Stimulated activated CD4-positive, alpha-beta T cell treated with anti-CD3 and anti-CD28 coated beads, Interleukin-15, amount 100 ng/mL, for 1 hour (primary cell): ENCODE measurements around the gene ARPP21.

ENCODE experiments used
- DNase-seq, 2 donors: peaks; one replicate each; pipeline ENCODE4 v3.0.0-alpha.2; 2020; ENCODE audit warnings: low read depth in 1 of 2, low spot score in 1 of 2

ARPP21 gene

DNA sequence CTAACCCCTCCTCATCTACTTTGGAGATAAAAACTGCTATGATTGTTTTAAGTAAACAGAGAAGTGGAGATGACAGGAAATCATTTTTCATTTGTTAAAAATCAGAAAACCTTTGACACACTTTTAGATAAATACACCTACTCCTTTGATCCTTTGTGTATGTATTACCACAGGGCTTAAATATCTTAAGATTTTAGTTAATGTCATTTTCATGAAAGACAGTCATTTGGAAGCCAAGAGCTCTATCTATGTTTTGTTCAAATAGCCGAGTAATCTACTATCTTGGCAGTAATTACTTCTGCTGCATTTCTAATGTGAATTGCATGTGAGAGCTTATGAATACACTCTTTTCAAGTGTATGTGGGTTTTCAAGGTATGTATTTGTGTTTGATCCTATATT is 2.0 kb downstream of the ARPP21 start:
- DNase-seq = no peak

DNA sequence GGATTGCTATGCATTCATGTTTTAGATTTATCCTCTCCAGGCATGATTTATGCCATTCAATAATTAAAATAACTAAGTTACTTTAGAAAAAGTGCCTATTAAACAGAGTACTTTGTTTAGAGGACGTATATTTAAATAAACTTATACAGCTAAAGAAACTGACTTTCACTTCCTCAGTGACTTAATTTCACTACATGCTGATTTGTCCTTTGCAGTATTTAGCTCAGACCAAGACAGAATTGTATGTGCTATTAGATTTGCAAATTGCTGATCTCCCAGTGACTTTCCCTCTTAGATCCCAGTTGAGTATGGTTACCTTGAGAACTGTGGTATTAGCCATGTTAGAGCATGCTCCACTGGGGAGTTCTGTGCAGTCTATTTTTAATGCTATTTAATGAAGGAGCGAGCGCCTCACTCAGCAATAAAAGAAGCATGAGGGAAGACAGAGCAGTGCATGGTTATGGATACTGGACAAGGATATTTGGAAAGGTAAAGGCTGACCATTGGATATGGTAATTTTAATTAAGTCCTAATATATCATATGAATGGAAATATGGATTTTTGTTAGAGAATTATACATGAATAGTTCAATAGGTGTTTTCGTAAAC is 2.7 kb downstream of the ARPP21 start:
- no peak for DNase-seq

DNA sequence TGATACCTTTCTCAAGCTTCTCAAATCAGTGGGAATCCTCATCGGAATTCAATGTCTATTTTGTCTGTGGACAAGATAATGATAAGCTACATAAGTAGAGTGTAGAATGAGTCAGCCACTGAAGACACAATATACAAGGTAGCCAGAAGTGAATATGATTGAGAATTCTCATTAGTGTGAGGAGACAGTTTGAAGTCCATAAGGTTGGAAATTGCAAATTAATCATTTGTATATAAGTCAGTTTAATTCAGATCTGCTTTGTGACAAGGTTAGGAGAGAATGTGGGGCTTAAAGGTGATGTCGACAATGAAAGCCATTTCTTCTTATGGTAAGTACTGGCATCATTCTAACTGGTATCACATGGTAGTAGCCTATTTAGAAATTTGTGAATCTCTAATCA is 4.2 kb downstream of the ARPP21 start:
- no peak for DNase-seq

DNA sequence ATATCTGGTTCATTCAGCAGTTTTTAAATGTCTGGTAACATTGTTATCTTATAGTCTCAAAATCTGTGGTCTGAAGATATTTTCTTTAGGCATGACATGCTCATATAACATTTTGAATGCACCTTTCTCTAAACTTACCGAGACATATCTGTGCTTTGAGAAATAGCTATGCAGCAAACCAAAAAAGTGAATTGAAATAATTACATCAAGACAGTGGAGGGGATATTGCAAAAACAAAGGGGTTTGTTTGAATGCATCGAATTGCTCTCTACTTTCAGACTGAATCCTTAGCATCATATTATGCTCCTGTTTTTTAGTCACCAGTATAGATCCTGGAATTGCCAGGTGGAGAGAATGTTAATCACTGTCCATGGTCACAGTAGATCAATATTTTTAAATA is 5.1 kb downstream of the ARPP21 start:
- DNase-seq = no peak

DNA sequence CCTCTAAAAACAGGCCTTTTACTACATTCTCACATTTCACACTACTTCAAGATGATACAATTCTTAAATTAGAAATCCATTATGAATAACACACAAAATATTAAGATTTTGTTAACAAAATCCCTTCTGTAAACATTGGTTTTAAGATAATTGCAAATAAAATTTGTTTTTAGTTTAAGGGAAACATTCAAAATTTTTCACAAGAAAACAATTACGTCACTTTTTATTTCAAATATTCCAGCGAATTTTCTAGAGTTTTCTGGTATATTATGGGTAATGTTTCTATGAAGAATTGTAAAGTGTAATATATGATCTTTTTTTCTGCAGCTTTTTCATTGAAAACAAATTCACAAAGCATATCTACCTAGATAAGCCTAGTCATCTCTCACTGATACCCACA is 5.9 kb downstream of the ARPP21 start:
- no peak for DNase-seq

DNA sequence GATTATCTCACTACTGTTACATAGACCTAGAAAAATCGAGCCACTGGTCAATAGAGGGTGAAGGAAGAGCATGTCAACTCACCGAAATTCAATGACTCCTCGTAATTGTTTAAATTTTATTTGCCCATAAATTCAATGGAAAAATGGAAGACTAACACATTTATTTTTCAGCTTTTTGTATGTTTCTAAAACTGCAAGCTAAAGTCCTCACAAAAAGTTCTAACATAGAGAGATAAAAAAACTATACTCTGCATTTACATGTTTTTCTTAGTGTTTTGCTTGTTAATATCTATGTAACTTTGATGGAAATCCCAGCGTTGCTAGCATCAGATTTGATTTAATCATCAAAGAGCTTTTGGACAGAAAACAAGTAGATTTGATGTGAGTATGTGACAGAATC is 6.8 kb downstream of the ARPP21 start:
- no peak for DNase-seq

DNA sequence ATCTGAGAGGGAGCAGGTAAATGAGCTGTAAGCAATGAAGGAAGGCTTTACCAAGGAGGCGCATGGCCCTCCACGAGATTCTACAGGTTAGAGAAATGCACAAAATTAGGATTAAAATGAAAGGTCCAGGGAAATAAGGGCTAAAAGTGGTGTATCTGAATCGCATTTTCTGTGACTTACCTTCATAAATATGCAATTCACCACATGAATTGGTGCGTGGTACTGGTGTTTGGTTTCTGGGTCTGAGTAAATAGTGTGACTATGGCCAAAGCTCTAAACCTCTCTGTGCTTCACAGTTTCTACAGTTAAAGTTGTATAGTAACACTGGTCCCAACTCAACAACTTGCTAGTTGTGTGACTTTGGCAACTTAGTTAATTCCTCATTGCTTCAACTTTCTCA is 8.1 kb downstream of the ARPP21 start:
- no peak for DNase-seq

DNA sequence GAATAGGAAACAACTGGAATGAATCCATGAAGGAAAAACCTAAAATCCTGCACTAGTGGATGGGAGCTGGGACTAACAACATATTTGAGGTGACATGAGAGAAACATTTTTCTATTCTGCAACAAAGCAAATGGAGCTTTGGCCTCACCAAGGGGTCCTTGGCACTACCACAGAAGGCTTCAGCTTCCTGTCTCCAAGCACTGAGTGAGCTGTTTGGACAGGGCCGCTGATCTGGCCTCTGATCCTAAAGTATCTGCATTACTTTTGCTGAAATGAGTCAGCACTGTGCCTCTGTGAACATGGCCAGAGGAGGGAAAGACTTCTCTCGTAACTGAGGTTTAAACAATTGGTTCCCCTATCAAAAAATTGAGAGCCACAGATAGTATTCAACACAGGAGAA is 9.0 kb downstream of the ARPP21 start:
- no peak for DNase-seq

DNA sequence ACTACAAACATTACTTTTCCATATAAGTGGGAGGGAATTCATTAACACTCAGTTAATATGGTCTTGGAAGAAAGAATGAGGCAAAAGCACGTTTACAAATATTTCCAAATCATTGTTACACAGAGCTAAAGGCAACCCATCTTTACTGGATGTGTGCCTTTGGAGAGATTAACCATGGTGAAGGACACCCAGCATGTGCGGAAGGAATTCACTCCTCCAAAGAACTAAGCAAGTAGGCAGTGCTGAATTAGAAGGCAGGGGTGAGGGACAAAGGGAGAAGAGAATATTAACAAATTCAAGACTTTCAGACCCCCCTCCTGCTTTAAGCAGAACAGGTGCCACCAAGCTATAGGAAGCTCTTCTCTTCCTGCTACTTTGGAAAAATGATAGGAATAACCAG is 10.1 kb downstream of the ARPP21 start:
- DNase-seq = no peak

DNA sequence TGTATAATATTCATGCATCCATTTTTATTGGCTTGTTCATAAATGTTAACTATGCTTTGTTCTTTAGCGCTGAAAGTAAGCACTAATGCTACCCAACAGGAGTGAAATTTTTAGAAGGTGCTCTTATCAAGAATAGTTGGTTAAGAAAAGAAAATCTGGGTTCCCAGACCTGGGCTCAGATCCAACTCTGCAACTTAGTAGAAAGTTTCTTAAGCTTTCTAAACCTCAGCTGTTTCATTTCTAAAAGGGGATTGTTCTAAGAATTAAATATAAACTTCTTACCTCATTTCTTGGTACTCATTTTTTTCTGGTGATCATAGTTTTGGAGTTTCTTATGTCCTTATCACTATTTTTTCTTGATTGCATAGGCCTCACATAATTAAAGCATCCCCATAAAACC is 12.1 kb downstream of the ARPP21 start:
- no peak for DNase-seq

DNA sequence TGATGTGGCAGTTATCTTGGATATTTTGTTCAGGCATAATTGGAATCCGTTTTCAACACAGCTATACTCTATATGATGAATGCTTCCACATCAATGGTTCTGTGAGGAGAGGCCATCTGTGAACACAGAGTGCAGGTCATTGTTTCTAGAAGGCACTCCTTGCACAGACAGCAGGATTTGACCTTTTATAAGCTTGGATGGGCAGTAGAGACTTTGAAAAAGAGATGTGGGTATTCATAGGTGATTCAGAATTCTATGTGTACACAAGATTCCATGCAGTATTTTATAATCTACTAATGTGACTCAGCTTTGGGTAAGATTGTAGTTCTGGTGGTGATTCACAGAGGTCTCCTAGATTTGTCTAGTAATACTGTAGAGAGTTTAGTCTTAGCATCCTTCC is 12.5 kb downstream of the ARPP21 start:
- DNase-seq = no peak

DNA sequence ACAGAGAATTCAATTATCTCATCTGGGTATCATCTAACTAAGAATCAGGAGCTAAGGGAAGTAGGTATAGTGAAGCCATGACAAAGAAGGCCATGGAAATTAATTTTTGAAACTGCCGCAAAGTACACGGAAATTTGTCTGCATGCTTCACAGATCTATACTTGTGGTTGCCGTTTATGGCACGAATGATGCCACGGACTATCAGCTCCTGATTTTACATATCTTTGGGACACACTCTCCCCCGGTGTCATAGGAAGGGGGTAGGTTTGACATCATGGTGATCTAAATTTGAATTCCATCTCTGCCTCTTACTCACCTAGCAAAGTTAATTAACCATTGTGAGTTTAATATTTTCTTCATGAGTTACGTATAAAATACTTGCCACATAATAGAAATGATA is 14.0 kb downstream of the ARPP21 start:
- DNase-seq = no peak

DNA sequence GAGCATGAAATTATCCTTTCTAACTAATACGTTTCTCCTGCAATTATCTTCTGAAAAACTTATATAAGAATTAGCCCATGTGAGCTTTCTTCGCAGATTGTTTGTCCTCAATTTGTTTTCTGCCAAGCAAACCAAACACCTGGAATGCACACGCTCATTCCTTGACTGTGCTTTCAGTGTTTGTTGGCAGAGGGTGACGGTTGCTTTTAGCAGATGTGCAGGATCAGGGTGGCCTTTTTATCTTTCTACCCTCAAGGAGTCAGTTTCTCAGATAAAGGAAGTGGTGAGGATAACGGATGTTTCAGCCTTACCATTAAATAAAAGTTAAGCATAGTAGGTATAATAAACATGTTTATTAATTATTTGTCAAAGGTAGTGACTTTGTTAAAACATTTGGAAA is 15.2 kb downstream of the ARPP21 start:
- no peak for DNase-seq

DNA sequence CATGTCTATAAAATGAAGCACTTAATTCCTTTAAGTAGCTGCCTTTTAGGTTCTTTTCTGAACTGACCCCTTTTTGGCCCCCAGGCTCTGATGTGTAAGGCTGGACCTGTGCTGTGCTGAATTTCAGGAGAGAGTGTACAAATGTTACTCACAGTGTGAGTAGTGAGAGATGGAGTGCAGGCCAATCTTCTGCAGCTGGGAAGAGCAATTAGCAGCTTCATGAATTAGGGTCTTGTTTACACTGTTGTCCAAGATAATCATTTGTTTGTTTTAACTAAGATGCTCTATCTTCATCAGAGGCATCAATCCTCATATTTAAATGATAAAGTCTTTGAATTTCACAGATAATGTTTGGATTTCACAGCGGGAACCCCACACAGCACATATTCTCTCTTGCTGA is 19.4 kb downstream of the ARPP21 start:
- DNase-seq = no peak

DNA sequence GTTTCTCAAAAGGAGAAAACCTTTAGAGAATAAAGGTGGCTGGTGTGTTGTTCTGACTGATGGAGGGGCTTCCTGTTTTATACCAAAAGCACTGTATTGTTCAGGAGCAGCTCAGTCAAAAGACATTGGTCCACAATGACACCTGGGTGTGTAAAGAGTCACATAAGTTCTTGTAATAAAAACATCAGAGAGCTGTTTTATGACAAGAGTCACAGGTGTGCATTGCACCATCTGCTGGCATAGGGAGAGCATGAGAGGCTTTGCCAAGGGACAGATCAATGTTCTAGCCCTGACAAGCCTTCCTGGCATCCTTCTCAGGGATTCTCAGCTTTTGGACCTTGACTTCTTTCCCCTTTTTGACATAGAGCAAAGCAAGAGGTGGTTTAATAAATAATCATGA is 20.4 kb downstream of the ARPP21 start:
- DNase-seq = no peak

DNA sequence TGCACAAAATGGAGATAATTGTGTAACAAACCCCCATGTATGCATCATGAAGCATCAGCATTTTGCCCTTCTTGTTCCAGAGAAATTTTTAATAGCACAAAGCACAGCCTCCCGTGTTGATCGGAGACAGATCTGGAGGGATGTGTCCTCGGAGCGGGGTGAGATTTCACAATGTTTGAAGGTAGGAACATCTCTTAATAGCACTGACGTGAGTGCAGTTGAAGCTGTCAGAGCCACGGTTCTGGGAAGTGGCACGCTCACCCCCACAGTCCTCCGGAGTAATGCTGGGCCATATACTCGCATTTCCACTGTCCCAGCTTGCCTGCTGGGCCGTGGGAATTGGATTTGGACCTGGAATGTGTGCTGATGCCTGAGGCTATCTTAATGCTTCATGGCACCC is 24.1 kb downstream of the ARPP21 start:
- DNase-seq = no peak

DNA sequence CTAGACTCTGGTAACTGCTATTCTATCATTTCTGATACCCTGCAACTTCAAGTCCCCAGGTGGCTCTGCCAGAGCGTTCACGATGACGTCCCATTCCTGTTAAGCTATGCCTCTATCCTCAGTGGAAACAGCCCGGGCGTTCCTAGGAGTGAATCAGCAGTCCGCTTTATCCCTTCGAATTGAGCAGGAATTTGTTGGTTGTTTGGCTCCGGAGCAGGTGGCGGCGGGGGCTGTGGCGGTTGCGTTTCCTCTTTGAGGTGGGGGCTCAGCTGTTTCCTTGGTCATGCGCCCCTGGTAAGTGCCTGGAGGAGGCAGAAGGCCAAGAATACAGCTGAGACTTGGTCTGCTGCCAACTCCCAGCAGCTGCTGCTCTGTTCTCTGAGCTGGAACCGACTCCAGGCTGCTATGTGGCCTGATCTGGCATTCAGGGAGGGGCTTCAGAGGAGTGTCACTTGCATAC is 25.2 kb downstream of the ARPP21 start:
- no peak for DNase-seq

DNA sequence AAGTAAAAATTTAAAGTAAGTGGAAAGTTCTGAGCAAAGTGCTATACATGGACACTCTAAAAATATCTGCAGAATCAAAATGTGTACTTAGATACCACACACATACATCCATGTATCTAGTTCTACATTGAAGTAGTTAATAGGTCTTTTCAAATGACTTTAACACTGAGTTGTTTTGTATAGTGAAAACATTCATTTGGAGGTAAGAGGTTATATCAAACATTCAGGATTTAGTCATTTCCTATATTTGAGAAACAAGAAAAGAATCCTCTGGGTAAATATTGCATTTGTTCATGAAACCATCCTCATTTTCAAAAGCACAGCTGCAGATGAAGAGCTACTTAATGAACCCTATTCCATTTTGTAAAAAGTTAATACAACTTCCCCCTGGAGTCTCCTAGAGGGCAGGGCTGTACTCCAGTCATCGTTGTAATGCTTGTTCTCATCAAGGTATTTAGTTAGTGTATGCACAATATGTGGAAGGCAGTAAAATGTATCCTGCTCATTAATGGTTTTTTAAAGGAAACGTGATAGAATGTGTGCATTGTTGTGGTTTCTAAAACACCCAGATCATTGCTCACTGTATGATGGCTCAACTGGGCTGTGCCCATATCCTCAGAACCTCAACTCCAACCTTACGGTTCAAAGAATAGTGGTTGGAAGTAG is 26.2 kb downstream of the ARPP21 start:
- no peak for DNase-seq

DNA sequence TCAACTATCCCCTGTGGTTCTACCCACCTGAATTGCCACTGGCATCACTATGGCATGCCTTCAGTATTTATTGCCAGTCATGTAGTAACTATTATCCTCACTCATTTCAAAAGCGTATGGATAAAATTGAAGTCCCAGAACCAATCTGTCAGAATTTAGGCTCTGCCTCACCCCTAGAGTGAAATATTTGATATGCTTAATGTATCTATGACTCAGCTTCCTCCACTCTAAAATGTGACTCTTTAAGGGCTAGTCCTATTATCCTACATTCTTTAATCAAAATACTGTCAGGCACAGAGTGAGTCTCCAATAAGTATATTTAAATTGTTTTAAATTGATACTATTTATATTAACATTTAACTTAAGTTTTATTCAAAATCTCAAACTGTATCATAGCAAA is 27.6 kb downstream of the ARPP21 start:
- DNase-seq = no peak

DNA sequence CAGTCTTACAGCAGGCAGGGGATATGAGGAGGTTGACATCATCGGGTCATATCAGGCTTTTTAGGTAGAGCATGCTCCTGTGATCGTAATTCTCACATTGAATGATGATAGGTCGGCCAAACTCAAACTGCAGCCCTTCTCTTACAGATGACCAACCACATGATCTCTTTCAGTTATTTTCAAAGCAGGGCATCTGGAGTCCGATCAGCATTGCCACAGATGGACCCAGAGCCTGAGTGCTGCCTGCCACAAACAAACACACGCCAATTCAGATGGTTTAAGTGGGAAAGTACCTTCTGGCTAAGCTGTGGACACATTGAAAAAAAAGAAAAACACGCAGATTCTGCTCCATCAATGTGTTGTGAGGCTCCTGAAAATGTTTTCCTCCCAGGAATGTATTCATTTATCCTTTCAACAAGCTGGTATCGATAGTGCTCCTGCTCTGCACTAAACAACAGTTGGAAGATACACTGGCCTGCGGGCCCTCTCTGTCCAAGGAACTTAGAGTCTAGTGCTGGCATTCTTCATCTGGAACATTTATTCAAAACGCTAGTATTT is 31.2 kb downstream of the ARPP21 start:
- DNase-seq = no peak

DNA sequence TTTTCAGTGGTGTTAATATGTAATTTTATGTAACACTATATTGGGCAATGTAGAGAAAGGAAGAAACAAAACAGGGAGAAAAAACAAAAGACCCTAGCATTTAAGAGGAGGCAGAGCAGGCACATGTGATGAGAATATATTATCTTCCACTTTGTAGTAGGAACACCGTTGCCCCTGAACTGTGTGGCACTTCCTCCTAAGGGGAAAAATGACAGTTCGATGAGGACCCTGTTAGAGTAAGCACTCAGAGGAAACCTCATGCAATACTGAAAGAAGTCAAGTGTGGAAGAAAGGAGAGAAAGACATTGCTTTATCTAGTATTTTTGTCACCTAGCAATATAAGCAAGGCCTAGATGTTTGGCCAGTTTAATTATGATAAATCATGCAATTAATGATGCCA is 32.2 kb downstream of the ARPP21 start:
- no peak for DNase-seq

DNA sequence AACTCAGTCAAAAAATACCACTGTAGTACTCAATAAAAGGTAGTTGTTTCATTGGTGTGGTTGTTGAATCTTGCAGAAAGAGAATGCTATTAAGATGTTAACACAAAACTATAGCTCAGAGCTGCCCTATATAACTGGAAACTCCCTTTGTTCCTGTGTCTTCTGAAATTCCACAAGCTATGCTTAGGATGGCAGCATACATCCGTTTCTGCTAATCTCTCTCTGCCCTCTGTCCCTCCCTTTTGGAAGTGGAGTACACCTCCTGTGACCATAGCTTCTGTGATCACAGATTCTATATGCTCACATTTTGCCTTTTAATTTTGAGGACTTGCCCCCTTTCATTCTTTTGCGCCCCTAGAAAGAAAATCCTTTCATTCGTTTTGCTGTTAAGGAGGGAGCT is 33.7 kb downstream of the ARPP21 start:
- DNase-seq = no peak
